Body of pancreas (tissue), 4 donors: Measurements from ENCODE around the gene SERINC3. TPM values are rescaled to one million over a fixed set of nuclear protein-coding genes. Genes with fewer than 3 reads are reported as not detected.

Experiments
- ATAC-seq: fragments of 150-250 bp; one replicate; pipeline ENCODE4 v1.9.1; 2016
- DNase-seq, 4 donors: peaks; one replicate each; pipeline ENCODE4 v3.0.0-alpha.2; 2019
- H3K27ac ChIP-seq, 4 donors: fragments of 200-600 bp; sonication (generic); 1 replicate in 3 of 4; 2 replicates in 1 of 4; pipeline versions ENCODE4 v1.5.1 to v1.6.1; 2016 to 2019; ENCODE audit warnings: mild to moderate bottlenecking in 1 of 4, mixed read lengths in 1 of 4, moderate library complexity in 1 of 4
- H3K27me3 ChIP-seq, 2 donors: fragments of 200-600 bp; sonication (generic); one replicate each; pipeline ENCODE4 v1.6.0; 2016; ENCODE audit warnings: mild to moderate bottlenecking in 1 of 2
- H3K36me3 ChIP-seq, 2 donors: fragments of 200-600 bp; sonication (generic); replicated peaks in 1 of 2; 2 replicates each; pipeline ENCODE4 v1.5.1; 2016; ENCODE audit warnings: low read depth in 2 of 2; ENCODE audit not compliant: insufficient read depth in 1 of 2
- H3K4me1 ChIP-seq: fragments of 200-600 bp; sonication (generic); one replicate; pipeline ENCODE4 v1.6.0; 2016
- H3K4me3 ChIP-seq, 2 donors: fragments of 200-600 bp; sonication (generic); 1 replicate in 1 of 2; 2 replicates in 1 of 2; pipeline ENCODE4 v1.5.1; 2016 to 2019
- H3K9me3 ChIP-seq, 3 donors: fragments of 200-600 bp; sonication (generic); 1 replicate in 2 of 3; 2 replicates in 1 of 3; pipeline ENCODE4 v1.5.1; 2016
- CTCF ChIP-seq, 7 experiments: fragments of 450-650 bp in 4 of 7; fragments of 200-600 bp in 3 of 7; sonication (generic) in 3 of 7; IDR thresholded peaks; one replicate each; pipeline ENCODE4 v1.5.1; 2016 to 2019; ENCODE audit warnings: antibody characterized with exemption in 7 of 7
- POLR2A ChIP-seq, 3 donors: fragments of 450-650 bp; IDR thresholded peaks; one replicate each; pipeline ENCODE4 v1.6.1; 2016; ENCODE audit warnings: antibody characterized with exemption in 3 of 3, mild to moderate bottlenecking in 2 of 3
- WGBS, 2 donors: methylation state at CpG; one replicate each; pipeline ENCODE4 v1.1.5; 2017; 5-methylcytosine and 5-hydroxymethylcytosine counted together
- intact Hi-C: fragments of 100-400 bp; cut with DNase I; formaldehyde crosslinking; loops from one replicate; pipeline ENCODE4 v1.15.1; 2023
- total RNA-seq, 2 donors: library from RNA; depleted of rRNA; stranded (reverse); fragments of >200 nt; gene quantifications; one replicate each; pipeline ENCODE4 v1.1.0, GENCODE V29; 2016

Gene SERINC3
- total RNA-seq, 2 donors from 2014 or later, result 28.3 to 36.3 TPM

GRCh38 chr20:44543358-44543757 is 21.5 kb upstream of the SERINC3 start:
- no peak overlapping the region for H3K27ac ChIP-seq
- intact Hi-C loops, result no loop called here
- no peak for TF ChIP-seq POLR2A (IDR thresholded peaks at IDR 0.05)
- TF ChIP-seq CTCF (IDR thresholded peaks at IDR 0.05), result no peak

GRCh38 chr20:44542890-44543289 is 21.0 kb upstream of the SERINC3 start:
- no peak for ATAC-seq
- peaks cover under 1% of the 10 kb centered on the region for H3K4me1 ChIP-seq
- TF ChIP-seq CTCF (IDR thresholded peaks at IDR 0.05), result no peak
- no peak for TF ChIP-seq POLR2A (IDR thresholded peaks at IDR 0.05)
- DNase-seq, result no peak
- intact Hi-C loops, result no loop called here
- no peak overlapping the region for H3K4me3 ChIP-seq
- H3K9me3 ChIP-seq, result no peaks in the 10 kb centered on the region
- H3K27ac ChIP-seq, result no peak overlapping the region
- 71 to 93% methylated on average over 1 of the region's 1 CpG for WGBS, 2 donors
- no peaks in the 10 kb centered on the region for H3K36me3 ChIP-seq
- no peaks in the 10 kb centered on the region for H3K27me3 ChIP-seq

More at GRCh38 chr20:44543358-44543757, 21.5 kb upstream of the SERINC3 start:
- Histone ChIP-seq H3K9me3 (no peaks in the 10 kb centered on the region), H3K36me3 (no peaks in the 10 kb centered on the region), H3K4me3 (no peak overlapping the region), H3K4me1 (peaks cover 5% of the 10 kb centered on the region), H3K27me3 (no peaks in the 10 kb centered on the region)
- ATAC-seq (no peak), DNase-seq (no peak)
- 55% methylated on average over 3 of the region's 3 CpGs for WGBS, 2 donors

- TF ChIP-seq POLR2A (IDR thresholded peaks at IDR 0.05) (no peak), CTCF (IDR thresholded peaks at IDR 0.05) (no peak)
- DNase-seq, result no peak
- intact Hi-C loops, result no loop called here
- H3K4me1 ChIP-seq, result no peaks in the 10 kb centered on the region
- no peaks in the 10 kb centered on the region for H3K9me3 ChIP-seq
- H3K36me3 ChIP-seq, result no peaks in the 10 kb centered on the region
- 43 to 49% methylated on average over 4 of the region's 4 CpGs for WGBS, 2 donors
- H3K4me3 ChIP-seq, result no peak overlapping the region
- H3K27ac ChIP-seq, result peak overlapping the region in 1 of 4 donors; percentile 6
- H3K27me3 ChIP-seq, result no peaks in the 10 kb centered on the region
- ATAC-seq, result no peak
Measured at GRCh38 chr20:44541992-44542391, 20.1 kb upstream of the SERINC3 start.

GRCh38 chr20:44540834-44541233 is 19.0 kb upstream of the SERINC3 start:
- 72 to 82% methylated on average over 6 of the region's 6 CpGs for WGBS, 2 donors
- ATAC-seq (no peak), DNase-seq (no peak)
- no peak overlapping the region for H3K27ac ChIP-seq
- no peak for TF ChIP-seq CTCF (IDR thresholded peaks at IDR 0.05)
- TF ChIP-seq POLR2A (IDR thresholded peaks at IDR 0.05), result no peak
- H3K9me3 ChIP-seq, result no peaks in the 10 kb centered on the region
- intact Hi-C loops, result no loop called here
- no peak overlapping the region for H3K4me3 ChIP-seq
- H3K27me3 ChIP-seq, result no peaks in the 10 kb centered on the region
- H3K4me1 ChIP-seq, result no peaks in the 10 kb centered on the region
- H3K36me3 ChIP-seq, result no peaks in the 10 kb centered on the region

- intact Hi-C loops, result loop anchor here (10.0 kb wide), 1 partner anchor 77 kb away; no protein-coding TSS in a partner anchor
- Histone ChIP-seq H3K27me3 (no peaks in the 10 kb centered on the region), H3K4me3 (no peak overlapping the region), H3K4me1 (peaks cover under 1% of the 10 kb centered on the region), H3K9me3 (no peaks in the 10 kb centered on the region), H3K27ac (no peak overlapping the region), H3K36me3 (no peaks in the 10 kb centered on the region)
- DNase-seq (no peak), ATAC-seq (no peak)
- WGBS, 2 donors, result 80 to 87% methylated on average over 1 of the region's 1 CpG
- TF ChIP-seq CTCF (IDR thresholded peaks at IDR 0.05) (no peak), POLR2A (IDR thresholded peaks at IDR 0.05) (no peak)
Measured at GRCh38 chr20:44537993-44538392, 16.1 kb upstream of the SERINC3 start.
